GM12801 (cell line): Measurements from ENCODE around the gene FBXO40.

ENCODE experiments used
- TF ChIP-seq, protein P1 (sequence below): IDR thresholded peaks from one replicate; pipeline ENCODE4 v1.5.1; 2011; ENCODE audit warnings: control low read depth; ENCODE audit not compliant: insufficient read length; ENCODE audit errors: extremely low read depth

The FBXO40 gene

DNA sequence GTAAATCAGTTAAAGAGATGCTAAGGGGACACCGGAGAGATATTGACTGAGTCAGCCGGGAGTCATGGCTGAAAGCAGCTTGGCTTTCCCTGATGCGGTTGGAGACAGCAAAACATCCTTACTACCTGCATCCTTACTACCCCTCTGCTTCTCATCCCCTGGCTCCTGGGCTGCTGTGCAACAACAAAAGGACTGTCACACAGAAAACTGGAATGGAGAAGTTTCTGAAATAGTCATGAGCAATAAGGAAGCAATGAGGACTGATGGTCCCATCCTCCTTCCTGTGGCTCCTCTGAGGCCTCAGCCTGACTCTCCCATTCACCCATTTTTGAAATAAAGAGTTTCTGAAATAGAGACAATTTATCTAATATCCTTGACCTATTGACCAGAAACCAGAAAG, 66.4 kb downstream of the FBXO40 start:
- TF ChIP-seq, protein P1, sequence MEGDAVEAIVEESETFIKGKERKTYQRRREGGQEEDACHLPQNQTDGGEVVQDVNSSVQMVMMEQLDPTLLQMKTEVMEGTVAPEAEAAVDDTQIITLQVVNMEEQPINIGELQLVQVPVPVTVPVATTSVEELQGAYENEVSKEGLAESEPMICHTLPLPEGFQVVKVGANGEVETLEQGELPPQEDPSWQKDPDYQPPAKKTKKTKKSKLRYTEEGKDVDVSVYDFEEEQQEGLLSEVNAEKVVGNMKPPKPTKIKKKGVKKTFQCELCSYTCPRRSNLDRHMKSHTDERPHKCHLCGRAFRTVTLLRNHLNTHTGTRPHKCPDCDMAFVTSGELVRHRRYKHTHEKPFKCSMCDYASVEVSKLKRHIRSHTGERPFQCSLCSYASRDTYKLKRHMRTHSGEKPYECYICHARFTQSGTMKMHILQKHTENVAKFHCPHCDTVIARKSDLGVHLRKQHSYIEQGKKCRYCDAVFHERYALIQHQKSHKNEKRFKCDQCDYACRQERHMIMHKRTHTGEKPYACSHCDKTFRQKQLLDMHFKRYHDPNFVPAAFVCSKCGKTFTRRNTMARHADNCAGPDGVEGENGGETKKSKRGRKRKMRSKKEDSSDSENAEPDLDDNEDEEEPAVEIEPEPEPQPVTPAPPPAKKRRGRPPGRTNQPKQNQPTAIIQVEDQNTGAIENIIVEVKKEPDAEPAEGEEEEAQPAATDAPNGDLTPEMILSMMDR: no peak

DNA sequence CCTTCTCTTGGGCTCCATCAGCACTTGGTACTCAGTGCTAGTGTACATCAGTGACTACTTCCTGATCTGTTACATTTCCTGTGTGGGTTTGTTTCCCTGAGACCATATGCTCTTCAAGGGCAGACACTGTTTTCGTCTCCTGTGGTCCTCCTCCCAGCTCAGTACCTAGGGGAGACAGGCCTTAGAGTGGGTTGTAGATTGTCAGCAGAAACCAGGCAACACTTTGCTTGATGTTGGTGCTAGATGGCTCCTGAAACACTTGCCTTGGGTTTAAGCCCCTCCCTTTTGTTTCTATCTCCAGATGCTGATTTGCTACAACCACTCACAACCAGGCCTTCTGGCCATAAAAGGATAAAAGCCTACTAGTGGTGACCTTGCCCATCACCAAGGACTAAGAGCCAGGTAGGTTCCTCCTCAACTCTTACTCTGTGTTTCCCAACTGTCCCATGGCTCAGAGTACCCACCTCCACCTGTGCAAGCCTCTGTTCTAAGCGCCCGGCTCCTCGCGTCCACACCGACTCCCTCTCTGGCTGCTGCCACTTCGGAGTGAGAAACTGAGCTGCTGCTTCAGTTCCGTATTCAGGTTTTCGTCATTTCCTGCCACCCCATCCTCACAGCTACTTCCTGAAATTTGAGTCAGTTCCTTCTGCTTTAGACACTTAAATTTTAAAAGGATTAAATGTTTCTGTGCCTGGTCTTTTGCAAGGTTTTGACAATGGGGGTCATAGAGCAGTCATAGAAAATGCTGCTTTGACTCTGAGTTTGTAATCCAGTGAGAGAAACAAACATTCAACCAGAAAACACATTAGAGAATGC, 67.4 kb downstream of the FBXO40 start, which contains the start of gene HCLS1:
TSS of gene HCLS1 (minus strand) at position 548 of the 816 bp plus-strand sequence. CDS start 2,556 bp downstream, outside the sequence.
- TF ChIP-seq, protein P1: no peak

DNA sequence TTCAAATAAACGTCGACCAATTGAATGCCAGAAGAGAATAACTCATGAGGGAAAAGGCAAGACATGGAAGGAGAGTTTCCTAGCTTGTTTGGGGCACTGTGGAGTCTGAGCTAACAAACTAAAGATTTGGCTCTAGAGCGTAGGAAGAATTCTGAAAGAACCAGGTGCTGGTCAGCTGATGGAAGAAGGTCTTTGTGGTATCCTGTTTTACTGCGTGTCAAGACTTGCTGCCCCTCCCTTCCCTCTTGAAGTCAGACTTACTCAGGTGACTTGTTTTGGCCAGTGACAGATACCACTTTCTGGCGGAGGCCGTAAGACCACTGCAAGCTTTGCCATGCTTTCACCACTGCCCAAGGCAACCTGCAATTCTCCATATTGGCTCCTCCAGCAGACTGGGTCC, 68.2 kb downstream of the FBXO40 start:
- TF ChIP-seq, protein P1: no peak

DNA sequence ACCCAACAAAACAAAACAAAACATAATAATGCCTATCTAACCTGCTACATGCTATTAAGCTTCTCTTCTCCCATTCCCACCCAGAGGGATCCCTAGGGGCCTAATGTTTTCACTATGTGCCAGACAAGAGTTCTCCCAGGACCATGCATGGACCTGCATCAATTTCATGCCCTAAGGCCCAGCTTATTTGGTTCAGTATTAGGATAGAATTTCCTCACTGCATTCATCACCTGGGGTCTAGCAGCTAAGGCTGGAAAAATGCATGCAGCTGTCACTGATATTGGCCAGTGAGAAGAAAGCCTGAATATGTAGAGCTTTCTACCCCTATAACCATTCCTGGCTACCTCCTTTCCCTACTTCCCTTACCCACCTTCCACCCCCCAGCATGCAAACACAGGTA, 69.6 kb downstream of the FBXO40 start:
- TF ChIP-seq, protein P1: no peak

DNA sequence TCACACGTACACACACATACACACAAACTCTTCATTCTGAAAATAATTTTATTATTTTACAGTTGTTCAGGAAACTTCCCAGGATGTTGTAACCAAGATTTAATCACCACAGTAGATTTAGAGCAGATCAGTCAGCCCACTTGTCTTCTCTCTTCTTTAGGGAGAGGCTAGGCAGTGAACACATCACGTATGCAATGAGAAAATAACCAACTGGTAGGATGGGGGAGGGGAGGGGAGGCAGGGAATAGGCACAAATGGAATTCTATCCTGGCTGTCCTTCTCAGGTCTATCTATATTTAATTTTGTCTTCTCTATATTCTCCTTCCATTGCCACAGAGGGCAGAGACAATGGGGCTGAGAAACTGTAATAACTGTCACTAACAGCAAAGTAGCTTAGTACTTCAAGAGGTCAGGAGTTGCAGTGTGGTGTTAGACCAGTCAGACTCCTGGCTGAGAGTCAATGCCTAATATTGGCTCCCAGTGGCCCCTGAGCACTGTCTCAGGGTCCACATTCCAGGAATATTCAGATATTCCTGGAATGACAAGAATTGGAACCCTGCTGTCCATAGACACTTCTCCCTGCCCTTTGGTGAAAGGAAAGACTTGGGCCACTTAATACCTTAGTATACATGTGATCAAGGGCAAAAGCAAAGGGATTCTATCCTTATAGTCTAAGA, 70.1 kb downstream of the FBXO40 start:
- TF ChIP-seq, protein P1: no peak

DNA sequence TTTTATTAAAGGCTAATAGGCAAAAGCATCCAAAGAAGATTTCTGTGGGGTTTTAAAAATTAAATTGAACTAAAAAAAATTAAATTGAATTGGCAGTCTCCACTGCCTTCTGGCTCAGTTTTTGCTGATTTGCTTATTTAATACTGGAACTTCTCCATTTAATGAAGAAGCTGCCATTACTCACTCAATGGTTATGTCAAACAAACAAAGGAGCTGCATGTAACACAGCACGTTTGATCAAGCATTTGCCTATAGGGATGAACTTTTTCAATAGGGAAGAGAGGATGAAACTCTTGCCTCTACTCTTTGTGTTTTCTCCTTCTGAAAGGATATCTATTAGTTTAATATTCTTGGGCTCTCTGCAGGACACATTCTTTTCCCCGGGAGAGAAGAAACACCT, 72.3 kb downstream of the FBXO40 start:
- TF ChIP-seq, protein P1: no peak

DNA sequence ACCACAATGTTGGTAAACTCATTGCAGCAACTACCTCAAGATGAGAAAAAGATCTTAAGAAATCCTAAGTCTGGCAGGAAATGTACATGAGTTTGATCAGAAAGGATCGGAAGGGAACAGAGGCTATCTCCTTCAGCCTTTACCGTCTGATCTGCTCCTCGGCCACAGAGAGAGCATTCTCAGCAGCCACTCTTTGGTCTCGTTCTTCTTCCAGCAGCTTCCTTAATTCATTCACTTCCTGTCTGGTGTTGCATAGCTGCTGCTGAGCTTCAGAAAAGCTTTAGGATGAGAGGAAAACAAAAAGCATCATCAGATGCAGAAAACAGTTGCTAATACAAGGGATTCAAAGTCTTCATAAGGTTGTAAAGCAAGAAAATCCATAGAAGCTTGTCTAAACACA, 74.2 kb downstream of the FBXO40 start:
- TF ChIP-seq, protein P1: no peak
